KOPT-K1 (cell line): ENCODE results near the gene RIC3.

Source experiments
- H3K27ac ChIP-seq: fragments of 200-600 bp; sonication (generic); 2 replicates; pipeline ENCODE4 v1.5.1; 2016; ENCODE audit warnings: antibody characterized with exemption, mild to moderate bottlenecking, low read depth, low read length; ENCODE audit not compliant: poor library complexity, severe bottlenecking
- H3K36me3 ChIP-seq: fragments of 200-600 bp; sonication (generic); 2 replicates; pipeline ENCODE4 v1.5.1; 2017; ENCODE audit warnings: antibody characterized with exemption, mild to moderate bottlenecking, low read length, moderate library complexity; ENCODE audit not compliant: insufficient read depth
- H3K9me3 ChIP-seq: fragments of 200-600 bp; sonication (generic); 2 replicates; pipeline ENCODE4 v1.5.1; 2017; ENCODE audit warnings: antibody characterized with exemption, low read length, mild to moderate bottlenecking; ENCODE audit not compliant: insufficient read depth, poor library complexity, severe bottlenecking

The RIC3 gene

GRCh38 chr11:8102296-8102915, 66.4 kb downstream of the RIC3 start:
- H3K9me3 ChIP-seq = no peaks in the 10 kb centered on the region
- no peaks in the 10 kb centered on the region for H3K36me3 ChIP-seq

GRCh38 chr11:8101421-8101820, 67.4 kb downstream of the RIC3 start:
- Histone ChIP-seq H3K36me3 (no peaks in the 10 kb centered on the region), H3K9me3 (no peaks in the 10 kb centered on the region), H3K27ac (no peak overlapping the region)

More at GRCh38 chr11:8102296-8102915, 66.4 kb downstream of the RIC3 start:
- H3K27ac ChIP-seq = no peak overlapping the region

- no peaks in the 10 kb centered on the region for H3K9me3 ChIP-seq
- no peaks in the 10 kb centered on the region for H3K36me3 ChIP-seq
- no peak overlapping the region for H3K27ac ChIP-seq
These were observed 68.2 kb downstream of the RIC3 start for GRCh38 chr11:8100605-8101004.

- Histone ChIP-seq H3K27ac (no peak overlapping the region), H3K9me3 (no peaks in the 10 kb centered on the region), H3K36me3 (no peaks in the 10 kb centered on the region)
These were observed 68.7 kb downstream of the RIC3 start for GRCh38 chr11:8100158-8100557.

GRCh38 chr11:8099291-8099899, 69.4 kb downstream of the RIC3 start:
- Histone ChIP-seq H3K27ac (no peak overlapping the region), H3K36me3 (no peaks in the 10 kb centered on the region), H3K9me3 (no peaks in the 10 kb centered on the region)

- no peaks in the 10 kb centered on the region for H3K9me3 ChIP-seq
- no peak overlapping the region for H3K27ac ChIP-seq
- no peaks in the 10 kb centered on the region for H3K36me3 ChIP-seq
These were observed 69.9 kb downstream of the RIC3 start for GRCh38 chr11:8098879-8099278.

- Histone ChIP-seq H3K36me3 (no peaks in the 10 kb centered on the region), H3K9me3 (no peaks in the 10 kb centered on the region), H3K27ac (no peak overlapping the region)
These were observed 70.5 kb downstream of the RIC3 start for GRCh38 chr11:8098361-8098760.

- Histone ChIP-seq H3K36me3 (no peaks in the 10 kb centered on the region), H3K9me3 (no peaks in the 10 kb centered on the region), H3K27ac (no peak overlapping the region)
These were observed 70.9 kb downstream of the RIC3 start for GRCh38 chr11:8097926-8098325.

- H3K36me3 ChIP-seq = no peaks in the 10 kb centered on the region
- no peaks in the 10 kb centered on the region for H3K9me3 ChIP-seq
- no peak overlapping the region for H3K27ac ChIP-seq
These were observed 71.4 kb downstream of the RIC3 start for GRCh38 chr11:8097468-8097867.

GRCh38 chr11:8097062-8097461, 71.8 kb downstream of the RIC3 start:
- Histone ChIP-seq H3K27ac (no peak overlapping the region), H3K36me3 (no peaks in the 10 kb centered on the region), H3K9me3 (no peaks in the 10 kb centered on the region)

- no peak overlapping the region for H3K27ac ChIP-seq
- no peaks in the 10 kb centered on the region for H3K9me3 ChIP-seq
- H3K36me3 ChIP-seq = no peaks in the 10 kb centered on the region
These were observed 72.2 kb downstream of the RIC3 start for GRCh38 chr11:8096575-8096974.

- no peaks in the 10 kb centered on the region for H3K9me3 ChIP-seq
- no peak overlapping the region for H3K27ac ChIP-seq
- no peaks in the 10 kb centered on the region for H3K36me3 ChIP-seq
These were observed 72.9 kb downstream of the RIC3 start for GRCh38 chr11:8095806-8096522.

GRCh38 chr11:8095371-8095770, 73.5 kb downstream of the RIC3 start:
- H3K9me3 ChIP-seq = no peaks in the 10 kb centered on the region
- no peak overlapping the region for H3K27ac ChIP-seq
- no peaks in the 10 kb centered on the region for H3K36me3 ChIP-seq

- H3K36me3 ChIP-seq = no peaks in the 10 kb centered on the region
- no peak overlapping the region for H3K27ac ChIP-seq
- H3K9me3 ChIP-seq = no peaks in the 10 kb centered on the region
These were observed 74.2 kb downstream of the RIC3 start for GRCh38 chr11:8094656-8095055.

- Histone ChIP-seq H3K9me3 (no peaks in the 10 kb centered on the region), H3K27ac (no peak overlapping the region), H3K36me3 (no peaks in the 10 kb centered on the region)
These were observed 74.8 kb downstream of the RIC3 start for GRCh38 chr11:8093931-8094575.
